K562 (cell line): Measurements from ENCODE around the gene ZFP69B. TPM values are rescaled to one million over a fixed set of nuclear protein-coding genes. Genes with fewer than 3 reads are reported as not detected.
A peak's percentile ranks its signal among the peaks of the same experiment; 100 is the strongest.

ENCODE experiments used
- AFF4 ChIP-seq: sonication (generic); formaldehyde crosslinking; IDR thresholded peaks from 2 replicates; pipeline ENCODE4 v1.8.0; 2023; ENCODE audit warnings: mild to moderate bottlenecking, missing genetic modification reagents
- ATF1 ChIP-seq, 2 experiments: fragments of 450-650 bp in 1 of 2; IDR thresholded peaks; 2 replicates each; pipeline ENCODE4 v1.6.1; 2016; ENCODE audit warnings: missing compliant biosample characterization in 1 of 2, missing genetic modification characterization in 1 of 2
- ATF7 ChIP-seq: fragments of 450-650 bp; IDR thresholded peaks from 2 replicates; pipeline ENCODE4 v1.7.1; 2014; ENCODE audit warnings: mild to moderate bottlenecking, moderate library complexity
- BCL6 ChIP-seq: fragments of 250-450 bp; sonication (Bioruptor Pico); IDR thresholded peaks from 2 replicates; pipeline ENCODE4 v1.4.0; 2020
- CBX3 ChIP-seq, 2 experiments: IDR thresholded peaks; 1 replicate in 1 of 2; 2 replicates in 1 of 2; pipeline ENCODE4 v1.6.1; 2012; ENCODE audit warnings: inconsistent platforms in 2 of 2, low read length in 2 of 2, borderline replicate concordance in 1 of 2, control low read depth in 1 of 2
- ILK ChIP-seq: fragments of 450-650 bp; IDR thresholded peaks from 2 replicates; pipeline ENCODE4 v1.6.1; 2016; ENCODE audit warnings: missing genetic modification characterization, low read depth, mild to moderate bottlenecking, missing compliant biosample characterization, moderate library complexity, borderline replicate concordance
- MBD2 ChIP-seq: sonication (generic); IDR thresholded peaks from 2 replicates; pipeline ENCODE4 v1.6.1; 2016; ENCODE audit warnings: low read depth, borderline replicate concordance
- MEIS2 ChIP-seq: fragments of 450-650 bp; IDR thresholded peaks from 2 replicates; pipeline ENCODE4 v1.6.1; 2014; ENCODE audit warnings: mild to moderate bottlenecking; ENCODE audit not compliant: partially characterized antibody
- MITF ChIP-seq: IDR thresholded peaks from 2 replicates; pipeline ENCODE4 v1.6.1; 2014; ENCODE audit warnings: antibody characterized with exemption
- MTA2 ChIP-seq: fragments of 450-650 bp; IDR thresholded peaks from 2 replicates; pipeline ENCODE4 v1.6.1; 2016; ENCODE audit warnings: low read depth
- MYC ChIP-seq, 2 experiments: fragments of 250-450 bp in 1 of 2; sonication (Bioruptor Pico) in 1 of 2; IDR thresholded peaks; 2 replicates each; pipeline versions ENCODE4 v1.5.1 to v1.6.1; 2012 to 2021; ENCODE audit warnings: low read depth in 2 of 2, borderline replicate concordance in 1 of 2, improper control_type of control experiment in 1 of 2, low read length in 1 of 2, mild to moderate bottlenecking in 1 of 2, moderate library complexity in 1 of 2
- NR2C2 ChIP-seq, 2 experiments: fragments of 200-800 bp in 1 of 2; sonication (Bioruptor generic) in 1 of 2; sonication (generic) in 1 of 2; formaldehyde crosslinking in 1 of 2; IDR thresholded peaks; 2 replicates each; pipeline versions ENCODE4 v1.6.1 to v1.8.0; 2016 to 2022; ENCODE audit warnings: mild to moderate bottlenecking in 1 of 2, missing compliant biosample characterization in 1 of 2, missing genetic modification characterization in 1 of 2, missing genetic modification reagents in 1 of 2
- POLR2H ChIP-seq: IDR thresholded peaks from 2 replicates; pipeline ENCODE4 v1.6.1; 2016; ENCODE audit warnings: missing genetic modification characterization, low read depth, mild to moderate bottlenecking, control low read depth, missing compliant biosample characterization, moderate library complexity
- RB1 ChIP-seq: fragments of 450-650 bp; IDR thresholded peaks from 2 replicates; pipeline ENCODE4 v1.6.1; 2017; ENCODE audit warnings: low read depth, mild to moderate bottlenecking
- SIX5 ChIP-seq, 2 experiments: IDR thresholded peaks; 2 replicates each; pipeline ENCODE4 v1.6.1; 2011; ENCODE audit warnings: low read length in 2 of 2, borderline replicate concordance in 1 of 2, low read depth in 1 of 2, mild to moderate bottlenecking in 1 of 2, moderate library complexity in 1 of 2; ENCODE audit not compliant: insufficient read depth in 1 of 2
- ZNF212 ChIP-seq: fragments of 450-650 bp; formaldehyde crosslinking; IDR thresholded peaks from 2 replicates; pipeline ENCODE4 v1.4.0; 2020; ENCODE audit warnings: mild to moderate bottlenecking
- ZNF507 ChIP-seq: conservative IDR thresholded peaks from 2 replicates; pipeline ENCODE4 v1.6.1; 2017; ENCODE audit warnings: missing genetic modification characterization, missing compliant biosample characterization
- polyA plus RNA-seq, 8 experiments: library from polyadenylated mRNA; depleted of rRNA in 4 of 8; stranded (reverse) in 5 of 8; unstranded in 3 of 8; fragments of >200 nt; fragmentation: Nextera tagmentation in 2 of 8; fragmentation: Illumina TruSeq in 1 of 8; extraction: Ambion mirVana in 2 of 8; extraction: Trizol in 1 of 8; gene quantifications; 2 replicates each; pipeline versions ENCODE4 v1.2.1 to v1.2.3, GENCODE V29; 2011 to 2014; ENCODE audit warnings: inconsistent platforms in 1 of 8, missing spikeins in 1 of 8
- total RNA-seq, 7 experiments: library from RNA; depleted of rRNA in 6 of 7; stranded (reverse); fragments of >200 nt in 6 of 7; fragmentation: Illumina TruSeq in 2 of 7; extraction: Trizol in 2 of 7; gene quantifications; 2 replicates each; pipeline versions ENCODE4 v1.2.1 to v1.2.3, GENCODE V29; 2011 to 2021; ENCODE audit warnings: low replicate concordance in 1 of 7
- TF ChIP-seq, protein P1 (sequence below), 2 experiments: IDR thresholded peaks; 2 replicates each; pipeline ENCODE4 v1.6.1; 2012; ENCODE audit warnings: improper control_type of control experiment in 2 of 2, low read depth in 2 of 2, low read length in 2 of 2, borderline replicate concordance in 1 of 2

ZFP69B gene
- total and polyA plus RNA-seq, 9 of the 15 experiments (the other 6 are each of a cell fraction or from before 2014, with no cell fraction given): 1.6 to 10.3 (median 8.4) TPM

DNA sequence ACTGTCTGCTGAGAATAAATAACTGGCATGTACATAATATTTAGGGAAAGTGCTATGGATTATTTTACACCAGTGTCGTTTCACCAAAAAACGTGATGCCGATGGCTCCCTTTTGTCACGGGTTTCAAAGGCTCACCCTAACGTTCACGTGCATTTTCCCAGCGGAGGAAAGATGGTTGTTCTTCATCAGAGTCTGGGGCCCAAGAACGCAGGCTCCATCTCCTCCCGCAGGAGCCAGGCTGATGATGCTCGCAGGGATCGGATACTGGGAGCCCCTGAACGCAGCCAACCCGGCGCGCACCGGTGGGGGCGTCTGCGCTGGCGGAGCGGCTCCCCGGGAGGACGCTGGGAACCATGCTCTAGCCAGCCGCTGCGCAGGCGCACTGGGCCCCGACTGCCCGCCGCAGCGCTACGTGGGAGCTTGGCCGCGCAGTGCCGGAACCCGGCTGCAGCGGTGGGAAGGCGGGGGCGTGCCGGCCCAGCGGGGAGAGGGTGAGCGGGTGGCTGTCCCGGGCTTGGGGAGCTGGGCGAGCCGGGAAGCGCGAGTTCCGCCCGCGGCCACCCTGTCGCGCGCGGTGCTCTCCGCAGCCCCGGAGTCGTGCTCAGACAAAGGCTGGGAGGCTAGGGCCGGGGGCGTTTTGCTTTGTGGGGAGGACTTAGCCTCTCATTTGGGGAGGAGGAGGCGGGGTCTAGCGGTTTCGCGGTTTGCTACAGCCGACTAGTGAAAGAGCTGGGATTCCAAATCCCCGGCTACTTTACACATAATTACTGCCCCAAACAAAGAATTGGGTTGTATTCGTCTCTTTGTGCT, at the start of gene ZFP69B (continued):
- TF ChIP-seq SIX5 (IDR thresholded peaks at IDR 0.05; ENCODE audit: borderline replicate concordance in 1 of 2, insufficient read depth in 1 of 2, low read depth in 1 of 2, low read length in 2 of 2): no peak
- no peak for TF ChIP-seq ZNF507
- peak; percentile 70 for TF ChIP-seq ATF7
- TF ChIP-seq ILK: no peak
- no peak for TF ChIP-seq BCL6 (CRISPR knock-in tag)
- no peak for TF ChIP-seq NR2C2 (CRISPR knock-in tag; IDR thresholded peaks at IDR 0.05)
- peak; percentile 15; the same call in 1 of the 2 replicates for TF ChIP-seq NR2C2 (tag; IDR thresholded peaks at IDR 0.05)
- TF ChIP-seq, protein P1, sequence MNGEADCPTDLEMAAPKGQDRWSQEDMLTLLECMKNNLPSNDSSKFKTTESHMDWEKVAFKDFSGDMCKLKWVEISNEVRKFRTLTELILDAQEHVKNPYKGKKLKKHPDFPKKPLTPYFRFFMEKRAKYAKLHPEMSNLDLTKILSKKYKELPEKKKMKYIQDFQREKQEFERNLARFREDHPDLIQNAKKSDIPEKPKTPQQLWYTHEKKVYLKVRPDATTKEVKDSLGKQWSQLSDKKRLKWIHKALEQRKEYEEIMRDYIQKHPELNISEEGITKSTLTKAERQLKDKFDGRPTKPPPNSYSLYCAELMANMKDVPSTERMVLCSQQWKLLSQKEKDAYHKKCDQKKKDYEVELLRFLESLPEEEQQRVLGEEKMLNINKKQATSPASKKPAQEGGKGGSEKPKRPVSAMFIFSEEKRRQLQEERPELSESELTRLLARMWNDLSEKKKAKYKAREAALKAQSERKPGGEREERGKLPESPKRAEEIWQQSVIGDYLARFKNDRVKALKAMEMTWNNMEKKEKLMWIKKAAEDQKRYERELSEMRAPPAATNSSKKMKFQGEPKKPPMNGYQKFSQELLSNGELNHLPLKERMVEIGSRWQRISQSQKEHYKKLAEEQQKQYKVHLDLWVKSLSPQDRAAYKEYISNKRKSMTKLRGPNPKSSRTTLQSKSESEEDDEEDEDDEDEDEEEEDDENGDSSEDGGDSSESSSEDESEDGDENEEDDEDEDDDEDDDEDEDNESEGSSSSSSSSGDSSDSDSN (IDR thresholded peaks at IDR 0.05; ENCODE audit: borderline replicate concordance in 1 of 2, low read depth in 2 of 2, low read length in 2 of 2): peak; percentile 73 to 79
- peak; percentile 62; the same call in 1 of the 2 replicates for TF ChIP-seq MBD2
- TF ChIP-seq RB1: peak; percentile 80; the same call in 1 of the 2 replicates
- TF ChIP-seq AFF4 (CRISPR knock-in tag): 0 out of 2 replicates have a peak, but pooled peaks have one; percentile 80
- TF ChIP-seq ZNF212 (CRISPR knock-in tag): no peak
- TF ChIP-seq MTA2: no peak
- TF ChIP-seq CBX3 (IDR thresholded peaks at IDR 0.05; ENCODE audit: borderline replicate concordance in 1 of 2, low read length in 2 of 2): peak in 1 of 2 experiments; percentile 41; a peak in 2 of 3 replicates
- TF ChIP-seq MEIS2: peak; percentile 91
- TF ChIP-seq MYC (IDR thresholded peaks at IDR 0.05; ENCODE audit: low read depth, low read length): peak; percentile 80
- TF ChIP-seq MYC (CRISPR knock-in tag; IDR thresholded peaks at IDR 0.05; ENCODE audit: borderline replicate concordance, low read depth): no peak
- TF ChIP-seq ATF1 (CRISPR knock-in tag; IDR thresholded peaks at IDR 0.05): no peak
- TF ChIP-seq ATF1 (tag; IDR thresholded peaks at IDR 0.05): peak; percentile 52; the same call in 1 of the 2 replicates
- TF ChIP-seq POLR2H (tag): 0 out of 2 replicates have a peak, but pooled peaks have one; percentile 51
- peak; percentile 61 for TF ChIP-seq MITF
